ENCODE results near the gene CNTLN. TPM values are rescaled to one million over a fixed set of nuclear protein-coding genes. Genes with fewer than 3 reads are reported as not detected.

The CNTLN gene
- total and polyA plus RNA-seq, 2 donors (not counting 1 experiment from before 2014, with no cell fraction given) = 0.30 to 0.94 TPM

GRCh38 chr9:17414986-17415385 is 280.1 kb downstream of the CNTLN start:
- WGBS (ENCODE audit: insufficient coverage) = no CpG with 5 or more reads among the region's 3 CpGs
- Histone ChIP-seq H3K27ac (ENCODE audit: low read length in 2 of 2) (no peak overlapping the region), H4K20me1 (ENCODE audit: control insufficient read depth, insufficient read depth, low read length, poor library complexity, severe bottlenecking) (no peaks in the 10 kb centered on the region), H3K27me3 (replicated peaks in 1 of 4; ENCODE audit: control extremely low read depth in 1 of 4, control insufficient read depth in 3 of 4, insufficient read depth in 4 of 4, low read length in 3 of 4) (no peaks in the 10 kb centered on the region), H3K4me3 (ENCODE audit: control extremely low read depth in 1 of 5, extremely low read depth in 1 of 5, insufficient read depth in 1 of 5, low read depth in 2 of 5, low read length in 4 of 5) (no peak overlapping the region), H2AFZ (ENCODE audit: insufficient read depth, low read depth, low read length, poor library complexity, severe bottlenecking) (no peak overlapping the region), H3K9ac (ENCODE audit: low read length) (no peak overlapping the region), H3K36me3 (replicated peaks in 1 of 2; ENCODE audit: control extremely low read depth in 1 of 2, control insufficient read depth in 1 of 2, extremely low read depth in 1 of 2, insufficient read depth in 2 of 2, low read length in 1 of 2) (no peaks in the 10 kb centered on the region), H3K9me3 (ENCODE audit: control extremely low read depth in 1 of 3, control insufficient read depth in 2 of 3, insufficient read depth in 1 of 3, low read length in 2 of 3) (no peaks in the 10 kb centered on the region), H3K4me2 (replicated peaks; ENCODE audit: low read depth, low read length, poor library complexity, severe bottlenecking) (no peak overlapping the region), H3K4me1 (ENCODE audit: control insufficient read depth in 2 of 2, insufficient read depth in 2 of 2, low read length in 2 of 2) (no peaks in the 10 kb centered on the region), H3K79me2 (ENCODE audit: control insufficient read depth, insufficient read depth, low read length) (no peaks in the 10 kb centered on the region)
- intact Hi-C loops (cut with micrococcal nuclease) = no loop called here
- Mint-ChIP-seq H3K27ac (no peak overlapping the region), H3K4me3 (no peak overlapping the region), H3K27me3 (no peaks in the 10 kb centered on the region), H3K9me3 (ENCODE audit: insufficient read depth) (no peaks in the 10 kb centered on the region), H3K4me1 (no peaks in the 10 kb centered on the region)
- ATAC-seq (ENCODE audit: low read depth) = no peak
- no peak for TF ChIP-seq CTCF (IDR thresholded peaks at IDR 0.05)
- no peak for TF ChIP-seq EZH2 (IDR thresholded peaks at IDR 0.05; ENCODE audit: borderline replicate concordance, insufficient read depth, low read depth, low read length, poor library complexity, severe bottlenecking)
- ChIA-PET CTCF (no interaction called here), POLR2A (no interaction called here)
- DNase-seq = no peak

- H3K27ac Mint-ChIP-seq = no peak overlapping the region
- no peak for TF ChIP-seq EZH2 (IDR thresholded peaks at IDR 0.05; ENCODE audit: borderline replicate concordance, insufficient read depth, low read depth, low read length, poor library complexity, severe bottlenecking)
- no peak for TF ChIP-seq CTCF (IDR thresholded peaks at IDR 0.05)
- Histone ChIP-seq H3K9me3 (ENCODE audit: control extremely low read depth in 1 of 3, control insufficient read depth in 2 of 3, insufficient read depth in 1 of 3, low read length in 2 of 3) (no peaks in the 10 kb centered on the region), H4K20me1 (ENCODE audit: control insufficient read depth, insufficient read depth, low read length, poor library complexity, severe bottlenecking) (no peaks in the 10 kb centered on the region), H3K27ac (ENCODE audit: low read length in 2 of 2) (no peak overlapping the region), H3K36me3 (replicated peaks in 1 of 2; ENCODE audit: control extremely low read depth in 1 of 2, control insufficient read depth in 1 of 2, extremely low read depth in 1 of 2, insufficient read depth in 2 of 2, low read length in 1 of 2) (no peaks in the 10 kb centered on the region), H3K4me1 (ENCODE audit: control insufficient read depth in 2 of 2, insufficient read depth in 2 of 2, low read length in 2 of 2) (no peaks in the 10 kb centered on the region), H3K9ac (ENCODE audit: low read length) (no peak overlapping the region), H3K4me2 (replicated peaks; ENCODE audit: low read depth, low read length, poor library complexity, severe bottlenecking) (no peak overlapping the region), H3K4me3 (ENCODE audit: control extremely low read depth in 1 of 5, extremely low read depth in 1 of 5, insufficient read depth in 1 of 5, low read depth in 2 of 5, low read length in 4 of 5) (no peak overlapping the region), H2AFZ (ENCODE audit: insufficient read depth, low read depth, low read length, poor library complexity, severe bottlenecking) (no peak overlapping the region), H3K79me2 (ENCODE audit: control insufficient read depth, insufficient read depth, low read length) (no peaks in the 10 kb centered on the region), H3K27me3 (replicated peaks in 1 of 4; ENCODE audit: control extremely low read depth in 1 of 4, control insufficient read depth in 3 of 4, insufficient read depth in 4 of 4, low read length in 3 of 4) (no peaks in the 10 kb centered on the region)
- intact Hi-C loops (cut with micrococcal nuclease) = no loop called here
- ChIA-PET POLR2A (no interaction called here), CTCF (no interaction called here)
- no peaks in the 10 kb centered on the region for H3K4me1 Mint-ChIP-seq
- no peak for DNase-seq
- WGBS (ENCODE audit: insufficient coverage) = 87% methylated on average over 2 of the region's 4 CpGs
- no peak for ATAC-seq (ENCODE audit: low read depth)
- no peaks in the 10 kb centered on the region for H3K27me3 Mint-ChIP-seq
- no peak overlapping the region for H3K4me3 Mint-ChIP-seq
- H3K9me3 Mint-ChIP-seq (ENCODE audit: insufficient read depth) = no peaks in the 10 kb centered on the region
Observed at GRCh38 chr9:17422994-17423680, 288.3 kb downstream of the CNTLN start.
